IPS-18c (cell line): Measurements from ENCODE around the gene CHST11.

Experiments used
- H3K4me3 ChIP-seq: 2 replicates; pipeline ENCODE4 v1.7.0; 2013; ENCODE audit warnings: low read depth, mild to moderate bottlenecking, low read length, moderate library complexity; ENCODE audit not compliant: insufficient read depth
- H3K9me3 ChIP-seq: one replicate; pipeline ENCODE4 v1.6.1; 2013; ENCODE audit warnings: mild to moderate bottlenecking, low read length, moderate library complexity; ENCODE audit not compliant: control insufficient read depth, insufficient read depth

CHST11 gene

DNA sequence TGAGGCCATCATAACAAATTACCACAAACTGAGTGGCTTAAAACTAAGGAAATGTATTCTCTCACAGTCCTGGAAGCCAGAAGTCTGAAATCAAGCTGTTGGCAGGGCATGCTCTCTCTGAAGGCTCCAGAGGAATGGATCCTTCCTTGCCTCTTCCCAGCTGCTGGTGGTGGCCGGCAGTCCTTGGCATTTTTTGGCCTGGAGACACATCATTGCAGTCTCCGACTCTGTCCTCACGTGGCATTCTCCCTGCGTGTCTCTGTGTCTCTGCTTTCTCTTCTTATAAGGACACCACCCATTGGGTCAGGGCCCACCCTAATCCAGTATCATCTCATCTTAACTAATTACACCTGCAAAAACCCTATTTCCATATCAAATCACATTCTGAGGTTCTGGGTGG, 295.3 kb downstream of the CHST11 start:
- Histone ChIP-seq H3K4me3 (no peak overlapping the region), H3K9me3 (no peaks in the 10 kb centered on the region)

DNA sequence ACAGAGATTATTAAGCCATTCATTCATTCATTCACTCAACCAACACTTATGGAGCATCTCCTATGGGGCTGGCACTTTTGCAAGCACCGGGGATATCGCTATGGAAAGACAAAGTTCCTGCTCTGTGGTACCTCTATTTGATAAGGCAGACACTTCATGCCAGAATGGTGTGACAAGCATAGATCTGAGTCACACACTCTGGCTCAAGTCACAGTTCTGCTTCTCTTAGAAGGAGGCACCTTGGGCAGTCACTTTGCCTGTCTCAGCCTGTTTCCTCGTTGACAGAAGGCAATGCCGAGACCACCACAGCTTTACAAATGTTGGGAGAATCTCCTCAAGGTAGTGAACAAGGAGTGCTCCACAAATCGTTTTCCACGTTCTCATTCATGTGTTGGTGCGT, 296.1 kb downstream of the CHST11 start:
- no peak overlapping the region for H3K4me3 ChIP-seq
- H3K9me3 ChIP-seq, result no peaks in the 10 kb centered on the region

DNA sequence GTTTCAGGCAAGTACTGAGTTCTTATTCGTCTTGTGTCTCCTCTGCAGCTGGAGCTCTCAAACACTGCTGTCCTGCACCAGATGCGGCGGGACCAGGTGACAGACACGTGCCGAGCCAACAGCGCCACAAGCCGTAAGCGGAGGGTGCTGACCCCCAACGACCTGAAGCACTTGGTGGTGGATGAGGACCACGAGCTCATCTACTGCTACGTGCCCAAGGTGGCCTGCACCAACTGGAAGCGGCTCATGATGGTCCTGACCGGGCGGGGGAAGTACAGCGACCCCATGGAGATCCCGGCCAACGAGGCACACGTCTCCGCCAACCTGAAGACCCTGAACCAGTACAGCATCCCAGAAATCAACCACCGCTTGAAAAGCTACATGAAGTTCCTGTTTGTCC, 300.2 kb downstream of the CHST11 start:
- H3K4me3 ChIP-seq, result no peak overlapping the region

DNA sequence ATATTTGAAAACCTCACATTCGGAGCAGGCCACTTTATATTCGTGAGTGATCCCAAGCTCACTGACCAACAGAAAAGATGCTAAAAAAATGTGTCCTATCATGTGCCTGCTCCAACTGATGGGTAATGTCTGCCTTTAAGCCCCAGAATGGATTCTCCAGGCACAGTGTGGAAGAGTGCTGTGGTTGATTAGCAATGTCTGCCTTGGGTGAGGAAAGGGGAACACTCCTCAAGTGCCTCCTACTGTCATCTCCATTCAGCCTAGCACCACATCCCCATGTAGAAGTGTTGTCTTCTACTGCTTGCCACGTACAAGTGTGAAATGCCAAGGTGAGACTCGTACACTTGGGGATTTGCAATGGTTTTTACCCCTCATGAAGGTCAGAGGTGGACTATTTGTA, 302.0 kb downstream of the CHST11 start:
- Histone ChIP-seq H3K4me3 (no peak overlapping the region), H3K9me3 (no peaks in the 10 kb centered on the region)

More for the DNA sequence above, 300.2 kb downstream of the CHST11 start:
- no peaks in the 10 kb centered on the region for H3K9me3 ChIP-seq

DNA sequence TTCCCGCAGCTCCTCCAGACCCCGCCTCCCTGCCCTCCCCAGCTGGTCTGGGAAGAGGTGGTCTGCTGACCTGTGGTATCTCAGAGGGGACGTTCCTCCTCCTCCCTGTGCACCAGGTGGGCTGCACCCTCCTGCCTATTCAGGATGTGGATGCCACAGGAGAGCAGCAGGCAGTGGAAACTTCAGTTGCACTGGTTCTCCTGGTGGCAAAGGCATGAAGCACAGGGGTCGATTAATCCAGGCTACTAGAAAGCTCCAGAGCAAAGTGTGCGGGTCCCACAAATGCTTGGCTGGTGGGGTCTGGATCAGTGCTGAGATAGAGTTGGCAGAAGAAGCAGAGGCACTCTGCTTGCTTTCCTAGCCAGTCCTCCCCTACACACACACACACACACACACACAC, 304.3 kb downstream of the CHST11 start:
- Histone ChIP-seq H3K9me3 (no peaks in the 10 kb centered on the region), H3K4me3 (no peak overlapping the region)

DNA sequence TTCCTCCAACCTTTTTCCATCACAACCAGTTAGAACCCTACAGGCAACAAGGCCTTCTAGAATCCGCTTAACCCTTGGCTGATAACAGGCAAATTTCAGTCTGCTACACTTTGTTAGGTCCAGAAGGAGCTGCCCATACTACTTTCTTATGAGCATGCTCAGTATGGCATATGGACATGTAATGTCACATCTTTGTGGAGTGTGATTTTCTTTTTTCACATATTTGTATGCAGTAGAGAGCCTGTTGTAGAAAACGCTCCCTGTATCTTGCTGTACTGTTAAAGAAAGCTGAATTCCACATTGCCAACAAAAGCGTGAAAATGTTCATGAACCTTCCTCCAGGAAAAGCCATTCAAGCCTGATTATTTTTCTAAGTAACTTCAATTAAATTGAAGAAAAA, 304.9 kb downstream of the CHST11 start:
- H3K9me3 ChIP-seq, result no peaks in the 10 kb centered on the region
- H3K4me3 ChIP-seq, result no peak overlapping the region

DNA sequence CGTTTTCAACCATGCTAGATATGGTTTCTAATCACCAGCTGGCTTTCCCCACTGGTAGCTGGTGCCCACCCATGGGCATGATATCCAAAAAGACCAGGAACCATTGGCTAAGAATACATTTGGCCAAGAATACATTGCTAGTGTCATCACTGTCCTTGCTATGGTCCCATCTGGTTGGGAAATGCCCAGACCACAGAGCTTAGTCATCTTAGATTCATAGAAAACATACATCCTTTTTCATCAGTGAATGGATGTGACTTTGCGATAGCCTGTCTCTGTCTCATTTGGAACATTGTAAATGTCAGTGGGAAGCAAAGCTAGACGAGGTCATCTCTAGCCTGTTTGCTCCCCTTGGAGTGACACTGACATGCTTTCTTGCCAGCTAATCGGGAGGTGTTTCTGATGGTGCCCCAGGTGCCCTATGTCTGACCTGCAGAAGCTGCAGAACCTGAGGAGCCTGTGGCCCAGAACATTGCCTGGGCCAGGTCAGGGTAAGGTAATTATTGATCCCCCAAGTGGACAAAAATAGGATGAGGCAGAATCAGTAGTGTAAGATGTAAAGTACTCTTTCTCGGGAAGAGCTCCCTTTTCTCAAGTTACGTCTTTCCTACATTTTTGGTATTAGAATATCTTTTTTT, 306.5 kb downstream of the CHST11 start:
- H3K4me3 ChIP-seq, result no peak overlapping the region
- no peaks in the 10 kb centered on the region for H3K9me3 ChIP-seq

DNA sequence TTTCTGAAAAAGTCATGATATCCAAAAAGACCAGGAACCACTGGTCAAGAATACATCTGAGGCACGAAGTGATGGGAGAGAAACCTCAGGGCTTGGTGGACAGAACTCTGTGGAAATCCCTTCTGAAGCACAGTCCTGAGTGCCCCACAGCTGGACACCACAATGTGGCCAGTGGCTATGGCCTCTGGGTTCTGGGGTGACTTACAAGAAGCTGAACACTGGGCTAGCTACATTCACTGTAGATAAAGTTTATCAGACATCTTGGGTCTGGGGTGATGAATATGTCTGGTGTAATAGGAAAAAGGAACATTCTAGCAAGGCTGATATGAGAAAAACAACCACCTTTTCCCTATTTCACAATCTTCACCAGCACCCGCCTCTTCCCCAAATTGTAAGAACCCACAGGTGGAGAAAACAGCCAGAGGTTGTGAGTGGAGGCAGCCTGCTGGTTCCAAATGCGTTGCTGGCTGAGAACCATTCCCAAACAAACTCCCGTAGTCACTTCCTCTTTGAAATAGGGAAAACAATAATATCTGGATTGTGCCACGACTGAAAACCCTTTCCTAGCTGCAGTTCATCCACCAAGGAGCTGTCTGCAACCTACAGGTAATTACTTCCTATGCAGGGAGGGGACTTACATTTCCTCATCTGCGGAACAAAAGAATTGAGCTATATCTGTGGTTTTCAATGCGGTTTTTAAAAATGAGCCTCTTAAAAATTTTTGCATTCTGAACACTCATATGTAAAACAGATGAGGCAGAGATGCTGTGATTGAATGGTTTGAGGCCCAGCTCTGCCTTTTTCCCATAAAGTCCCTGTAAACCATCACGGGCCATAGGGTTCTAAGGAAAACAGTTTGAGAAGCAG, 307.7 kb downstream of the CHST11 start:
- H3K4me3 ChIP-seq, result no peak overlapping the region
- H3K9me3 ChIP-seq, result no peaks in the 10 kb centered on the region

DNA sequence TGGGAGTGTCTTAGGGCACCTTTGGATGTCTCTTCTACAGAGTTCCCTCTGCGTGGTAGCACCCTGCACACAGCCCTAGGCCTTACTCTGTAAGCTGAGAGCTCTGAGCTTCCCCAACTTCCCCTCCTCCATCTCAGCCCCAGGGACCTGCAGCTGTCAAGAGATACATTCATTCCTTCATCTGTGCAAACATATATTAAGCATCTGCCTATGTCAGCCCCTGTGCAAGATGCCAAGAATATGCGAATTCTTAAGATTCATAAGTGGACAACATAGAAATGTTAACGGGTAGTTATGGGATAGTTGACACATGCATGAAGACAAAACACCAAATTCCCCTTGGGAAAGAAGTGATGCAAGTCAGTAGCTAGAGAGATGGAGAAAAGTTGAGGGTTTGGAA, 310.5 kb downstream of the CHST11 start:
- Histone ChIP-seq H3K9me3 (no peaks in the 10 kb centered on the region), H3K4me3 (no peak overlapping the region)

DNA sequence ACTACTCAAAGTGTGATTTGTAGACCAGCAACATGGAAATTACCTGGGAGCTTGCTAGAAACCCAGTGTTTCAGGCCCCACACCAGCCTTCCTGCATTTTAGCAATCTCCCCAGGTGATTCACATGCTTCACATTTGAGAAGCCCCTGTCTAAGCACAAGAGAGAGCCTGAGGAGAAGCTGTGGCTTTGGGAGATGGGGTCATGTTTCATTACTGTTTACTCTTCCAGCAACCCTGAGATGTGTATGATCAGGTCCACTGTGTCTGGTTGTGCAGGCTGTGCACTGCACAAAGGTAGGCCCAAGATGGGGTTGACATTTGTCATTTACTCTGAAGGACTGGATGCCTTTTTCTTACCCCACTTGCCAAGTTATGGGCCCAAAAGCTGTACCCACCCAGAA, 311.3 kb downstream of the CHST11 start:
- no peaks in the 10 kb centered on the region for H3K9me3 ChIP-seq
- H3K4me3 ChIP-seq, result no peak overlapping the region

DNA sequence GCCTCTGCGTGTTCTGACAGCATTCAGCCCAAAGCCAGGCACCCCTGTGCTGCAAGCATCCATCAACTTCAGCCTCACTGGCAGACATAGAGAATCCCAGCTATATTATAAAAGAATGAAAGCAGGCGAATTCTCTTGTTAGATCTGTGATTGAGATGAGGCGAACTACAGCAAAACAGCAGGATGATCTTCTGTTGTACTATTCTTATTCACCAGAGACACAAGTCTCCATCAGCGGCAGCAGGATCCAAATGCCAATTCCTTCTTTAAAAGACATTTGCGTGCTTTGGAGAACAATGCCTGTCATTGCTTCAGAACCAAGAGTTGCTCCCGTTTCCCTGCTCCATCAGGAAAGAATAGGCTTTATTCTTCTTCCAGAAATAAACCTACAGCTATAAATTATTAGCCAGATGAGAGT, 312.4 kb downstream of the CHST11 start:
- Histone ChIP-seq H3K9me3 (no peaks in the 10 kb centered on the region), H3K4me3 (no peak overlapping the region)

DNA sequence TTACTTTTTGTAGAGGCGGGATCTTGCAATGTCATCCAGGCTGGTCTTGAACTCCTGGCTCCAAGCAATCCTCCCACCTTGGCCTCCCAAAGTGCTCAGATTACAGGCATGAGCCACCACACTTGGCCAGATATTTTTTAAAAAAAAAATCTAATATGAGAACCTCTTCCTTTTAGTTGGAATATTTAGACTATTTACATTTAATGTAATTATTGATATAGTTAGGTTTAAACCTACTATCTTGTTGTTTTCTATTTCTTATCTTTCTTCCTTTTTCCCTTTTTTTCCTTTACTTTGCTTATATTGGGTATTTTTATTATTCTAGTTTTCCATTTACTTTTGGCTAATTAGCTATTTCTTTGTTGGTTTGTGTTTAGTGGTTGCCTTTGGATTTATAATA, 315.6 kb downstream of the CHST11 start:
- H3K9me3 ChIP-seq, result no peaks in the 10 kb centered on the region

DNA sequence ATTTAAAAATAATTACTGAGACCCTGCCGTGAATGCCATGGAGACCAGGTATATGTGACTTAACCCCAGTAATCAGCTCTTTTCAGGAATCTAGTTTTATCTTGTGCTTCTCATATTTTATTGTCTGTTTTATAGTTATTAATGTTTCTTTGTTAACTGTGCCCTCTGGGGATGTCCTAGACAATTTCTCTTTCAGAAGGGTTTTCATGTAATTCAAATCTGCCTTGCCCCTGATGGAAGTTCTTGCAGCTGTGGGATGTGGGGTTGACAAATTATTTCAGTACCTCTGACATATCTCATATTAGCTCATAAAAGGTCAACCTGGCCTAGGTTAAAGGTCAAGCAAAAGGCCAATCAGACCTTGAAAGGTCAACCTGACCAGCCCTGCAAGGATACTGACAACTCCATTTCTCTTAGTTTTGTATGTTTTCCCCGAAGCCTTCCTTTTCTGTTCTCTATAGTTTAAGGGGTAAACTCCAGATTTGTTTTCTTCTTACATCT, 319.0 kb downstream of the CHST11 start:
- Histone ChIP-seq H3K4me3 (no peak overlapping the region), H3K9me3 (peaks cover 3% of the 10 kb centered on the region)

More for the DNA sequence above, 315.6 kb downstream of the CHST11 start:
- H3K4me3 ChIP-seq, result no peak overlapping the region

DNA sequence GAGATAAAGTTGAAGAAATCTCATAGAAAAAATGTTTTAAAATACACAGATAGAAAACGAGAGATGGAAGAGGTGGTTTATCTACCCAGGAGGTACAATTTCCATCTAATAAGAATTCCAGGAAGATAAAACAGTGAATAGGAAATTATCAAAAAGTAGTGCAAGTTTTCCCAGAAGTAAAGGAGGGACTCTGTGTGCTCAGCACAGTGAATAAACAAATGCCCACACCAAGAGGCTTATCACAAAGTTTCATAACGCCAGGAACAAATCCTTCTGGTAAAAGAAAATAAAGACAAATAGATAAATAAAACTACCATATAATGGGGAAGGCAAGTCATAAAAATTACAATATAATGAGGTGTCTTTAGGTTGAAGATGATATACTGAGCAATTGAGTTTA, 322.4 kb downstream of the CHST11 start:
- H3K9me3 ChIP-seq, result peaks cover 4% of the 10 kb centered on the region

DNA sequence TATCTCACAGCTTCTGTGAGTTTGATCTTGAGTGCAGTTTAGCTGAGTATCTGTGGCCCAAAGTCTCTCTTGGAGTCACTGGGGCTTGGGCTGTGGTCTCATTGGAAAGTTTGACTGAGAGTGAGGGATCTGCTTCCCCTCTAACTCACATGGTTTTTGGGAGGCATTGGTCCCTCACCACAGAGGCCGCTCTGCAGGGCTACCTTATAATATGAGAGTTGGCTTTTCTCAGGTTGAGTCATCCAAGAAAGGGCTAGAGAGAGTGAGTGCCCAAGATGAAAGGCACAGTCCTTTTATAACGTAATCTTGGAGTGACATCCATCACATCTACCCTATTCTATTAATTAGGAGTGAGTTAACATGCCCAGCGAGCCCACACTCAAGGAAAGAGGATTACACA, 325.5 kb downstream of the CHST11 start:
- no peak overlapping the region for H3K4me3 ChIP-seq
- H3K9me3 ChIP-seq, result peaks cover 4% of the 10 kb centered on the region

More for the DNA sequence above, 322.4 kb downstream of the CHST11 start:
- H3K4me3 ChIP-seq, result no peak overlapping the region

DNA sequence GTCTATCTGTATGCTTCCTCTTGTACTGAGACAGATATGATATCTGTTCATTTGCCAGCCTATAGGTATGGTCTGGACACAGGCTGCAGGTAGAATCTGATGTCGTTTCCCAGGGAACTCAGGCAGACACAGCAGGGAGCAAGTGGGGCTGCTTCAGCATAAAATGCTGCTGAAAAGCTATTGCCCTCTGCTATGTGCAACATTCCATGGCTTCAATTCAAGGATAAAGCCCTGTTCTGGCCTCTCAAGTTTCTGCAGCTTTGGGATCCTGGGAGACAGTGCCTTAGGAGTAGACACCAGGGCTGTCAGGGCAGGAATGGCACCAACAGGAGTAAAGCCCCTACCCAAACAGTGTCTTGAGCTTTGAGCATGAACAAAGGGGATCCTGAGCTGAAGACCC, 327.8 kb downstream of the CHST11 start:
- peaks cover 4% of the 10 kb centered on the region for H3K9me3 ChIP-seq
- H3K4me3 ChIP-seq, result no peak overlapping the region

DNA sequence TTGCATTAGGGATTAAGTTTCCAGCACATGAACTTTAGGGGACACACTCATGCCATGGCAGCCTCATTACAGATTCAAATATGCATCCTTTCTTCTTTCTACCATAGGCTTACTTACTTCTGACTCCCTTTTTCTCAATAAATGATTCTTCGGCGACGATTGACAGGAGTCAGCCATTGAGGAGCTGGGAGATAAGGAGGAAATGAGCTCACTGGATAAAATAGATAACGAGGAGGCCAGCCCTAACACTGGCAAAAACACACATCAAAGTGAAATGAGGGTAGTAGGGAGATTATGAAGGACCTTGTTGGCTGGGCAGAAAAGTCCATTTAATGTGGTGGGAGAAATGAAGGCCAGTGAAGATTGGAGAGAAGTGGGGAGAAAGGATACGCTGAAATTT, 329.1 kb downstream of the CHST11 start:
- Histone ChIP-seq H3K4me3 (no peak overlapping the region), H3K9me3 (peaks cover under 1% of the 10 kb centered on the region)

DNA sequence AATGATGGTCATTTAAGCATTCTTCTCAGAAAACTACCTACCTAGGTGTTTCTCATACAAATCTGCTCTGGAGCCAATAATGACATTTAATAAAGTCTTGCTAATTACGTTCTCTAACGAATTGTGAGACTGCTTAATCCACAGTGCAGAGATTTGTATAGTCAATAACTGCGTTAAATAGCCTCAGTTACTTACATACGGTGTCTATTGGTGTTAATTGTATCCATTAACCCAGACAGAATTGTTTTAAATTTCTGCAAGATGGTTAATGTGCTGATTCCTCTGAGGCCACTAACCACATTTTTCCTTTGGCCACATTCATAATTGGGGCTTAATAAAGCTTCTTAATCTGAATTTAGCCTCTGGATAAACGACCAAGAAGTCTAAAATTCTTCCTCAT, 329.6 kb downstream of the CHST11 start:
- no peaks in the 10 kb centered on the region for H3K9me3 ChIP-seq

More for the DNA sequence above, 329.6 kb downstream of the CHST11 start:
- H3K4me3 ChIP-seq, result no peak overlapping the region
